HepG2 (cell line): ENCODE results near the gene RGS6. TPM values are rescaled to one million over a fixed set of nuclear protein-coding genes. Genes with fewer than 3 reads are reported as not detected.

Experiments used
- ATAC-seq: fragments of 200-7000 bp; cut with Tn5 transposase; 3 replicates; pipeline ENCODE4 v1.9.1; 2020; ENCODE audit warnings: mild to moderate bottlenecking, moderate library complexity
- BruUV-seq: library from RNA; stranded (reverse); fragments of 400-500 nt; replicated peaks from 2 replicates; lab custom pipeline; 2021; lab: Mats Ljungman, UMichigan
- CTCF ChIA-PET: fragments of 300-600 bp; formaldehyde crosslinking; extraction: SDS; loops from one replicate; lab custom pipeline; 2021; ENCODE audit warnings: low total read pairs, inconsistent platforms, low intra/inter-chr PET ratio; lab: Yijun Ruan, JAX
- POLR2A ChIA-PET: fragments of 350-600 bp; sonication (Branson Sonifier 250); formaldehyde crosslinking; loops from one replicate; lab custom pipeline; 2020; ENCODE audit warnings: antibody characterized with exemption, inconsistent platforms; lab: Yijun Ruan, JAX
- DNase-seq: peaks from one replicate; pipeline ENCODE4 v3.0.0-alpha.2; 2015; ENCODE audit warnings: low spot score
- FAIRE-seq: peaks from 3 replicates; lab custom pipeline; 2011; peaks lifted over from hg19 to GRCh38; lab: Jason Lieb, UNC
- H2AFZ ChIP-seq: one replicate; pipeline ENCODE4 v1.6.1; 2011; ENCODE audit warnings: low read length, inconsistent platforms
- H3K27ac ChIP-seq: fragments of 300-600 bp; 3 replicates; pipeline ENCODE4 v1.8.0; 2011; ENCODE audit warnings: mixed run types, mild to moderate bottlenecking, mixed read lengths, low read length, inconsistent platforms; ENCODE audit not compliant: insufficient read depth; ENCODE audit errors: extremely low read length
- H3K27me3 ChIP-seq, 2 experiments: fragments of 200-600 bp in 1 of 2; 2 replicates in 1 of 2; 3 replicates in 1 of 2; pipeline versions ENCODE4 v1.6.0 to v1.8.0; 2011; ENCODE audit warnings: low read length in 2 of 2, mild to moderate bottlenecking in 2 of 2, moderate library complexity in 2 of 2, inconsistent platforms in 1 of 2; ENCODE audit not compliant: insufficient read depth in 2 of 2, control insufficient read depth in 1 of 2
- H3K36me3 ChIP-seq, 2 experiments: fragments of 200-600 bp in 1 of 2; replicated peaks in 1 of 2; 2 replicates in 1 of 2; 3 replicates in 1 of 2; pipeline versions ENCODE4 v1.5.1 to v1.8.0; 2011; ENCODE audit warnings: low read length in 2 of 2, inconsistent platforms in 1 of 2; ENCODE audit not compliant: insufficient read depth in 2 of 2, control insufficient read depth in 1 of 2
- H3K4me1 ChIP-seq: 2 replicates; pipeline ENCODE4 v1.5.1; 2012; ENCODE audit warnings: low read length, inconsistent platforms; ENCODE audit not compliant: insufficient read depth
- H3K4me2 ChIP-seq: 2 replicates; pipeline ENCODE4 v1.6.0; 2011; ENCODE audit warnings: low read depth, low read length, inconsistent platforms
- H3K4me3 ChIP-seq, 3 experiments: fragments of 200-600 bp in 1 of 3; sonication (generic), shearing (Covaris generic) in 1 of 3; replicated peaks in 1 of 3; 2 replicates each; pipeline ENCODE4 v1.5.1; 2011 to 2016; ENCODE audit warnings: low read length in 3 of 3, inconsistent platforms in 2 of 3, low read depth in 2 of 3, mild to moderate bottlenecking in 2 of 3, control low read depth in 1 of 3, mixed read lengths in 1 of 3; ENCODE audit not compliant: insufficient read depth in 1 of 3
- H3K79me2 ChIP-seq: one replicate; pipeline ENCODE4 v1.6.1; 2011; ENCODE audit warnings: low read length, inconsistent platforms; ENCODE audit not compliant: insufficient read depth
- H3K9ac ChIP-seq: 2 replicates; pipeline ENCODE4 v1.6.0; 2011; ENCODE audit warnings: mild to moderate bottlenecking, low read depth, low read length, inconsistent platforms; ENCODE audit not compliant: insufficient read depth
- H3K9me3 ChIP-seq: 2 replicates; pipeline ENCODE4 v1.5.1; 2012; ENCODE audit warnings: mild to moderate bottlenecking, low read length
- H4K20me1 ChIP-seq: 2 replicates; pipeline ENCODE4 v1.6.0; 2011; ENCODE audit warnings: inconsistent platforms, mild to moderate bottlenecking, low read length, moderate library complexity; ENCODE audit not compliant: insufficient read depth
- MAFF ChIP-seq: IDR thresholded peaks from 2 replicates; pipeline ENCODE4 v1.6.1; 2011; ENCODE audit warnings: low read depth, low read length, improper control_type of control experiment
- RBM39 ChIP-seq: fragments of 200-400 bp; formaldehyde crosslinking; IDR thresholded peaks from one replicate; pipeline ENCODE4 v1.6.1; 2018; ENCODE audit warnings: antibody characterized with exemption, mild to moderate bottlenecking, low read depth, low read length; ENCODE audit not compliant: poor library complexity, severe bottlenecking
- YEATS2 ChIP-seq: sonication (generic); formaldehyde crosslinking; IDR thresholded peaks from 2 replicates; pipeline ENCODE4 v1.4.0; 2020; ENCODE audit warnings: missing genetic modification reagents, borderline replicate concordance
- ZNF10 ChIP-seq: sonication (generic); formaldehyde crosslinking; IDR thresholded peaks from 2 replicates; pipeline ENCODE4 v1.4.0; 2020; ENCODE audit warnings: mild to moderate bottlenecking, low read depth, missing genetic modification reagents, borderline replicate concordance
- ZNF703 ChIP-seq: sonication (generic); formaldehyde crosslinking; IDR thresholded peaks from 2 replicates; pipeline ENCODE4 v1.5.1; 2020; ENCODE audit warnings: missing genetic modification reagents, mild to moderate bottlenecking, moderate library complexity, borderline replicate concordance
- WGBS: methylation state at CpG from one replicate; pipeline ENCODE4 v1.1.6; 2017; ENCODE audit warnings: low lambda C conversion rate; 5-methylcytosine and 5-hydroxymethylcytosine counted together
- in situ Hi-C: cut with HindIII; loops from 2 replicates; pipeline ENCODE4 v1.10.0; 2017; ENCODE audit warnings: low pct_unique_long_range_greater_than_20kb; ENCODE audit not compliant: extremely low pct_ligation_motif_present
- intact Hi-C: fragments of 100-400 bp; cut with micrococcal nuclease; formaldehyde crosslinking; loops from one replicate; pipeline ENCODE4 v1.10.0; 2022; ENCODE audit not compliant: unreplicated experiment
- polyA plus RNA-seq, 8 experiments: library from polyadenylated mRNA; depleted of rRNA in 3 of 8; stranded (reverse) in 7 of 8; unstranded in 1 of 8; fragments of >200 nt; fragmentation: Illumina TruSeq in 4 of 8; extraction: Trizol in 4 of 8; gene quantifications; 2 replicates each; pipeline versions ENCODE4 v1.2.1 to v1.2.3, GENCODE V29; 2011 to 2016; ENCODE audit warnings: low read depth in 4 of 8, missing spikeins in 1 of 8, mixed read lengths in 1 of 8; ENCODE audit not compliant: insufficient read depth in 1 of 8
- total RNA-seq, 5 experiments: library from RNA; depleted of rRNA; stranded (reverse); fragments of >200 nt; fragmentation: Illumina TruSeq; extraction: Trizol; gene quantifications; 2 replicates each; pipeline ENCODE4 v1.2.3, GENCODE V29; 2016; ENCODE audit warnings: low read depth in 1 of 5
- TF ChIP-seq, protein P1 (sequence below): sonication (generic); formaldehyde crosslinking; IDR thresholded peaks from 2 replicates; pipeline ENCODE4 v1.5.0; 2020; ENCODE audit warnings: missing genetic modification reagents, mild to moderate bottlenecking, borderline replicate concordance
- TF ChIP-seq, protein P2 (sequence below): sonication (generic); formaldehyde crosslinking; IDR thresholded peaks from 2 replicates; pipeline ENCODE4 v1.5.0; 2020; ENCODE audit warnings: mild to moderate bottlenecking, missing genetic modification reagents
- TF ChIP-seq, protein P3 (sequence below): sonication (generic); IDR thresholded peaks from 2 replicates; pipeline ENCODE4 v1.6.1; 2016; ENCODE audit warnings: low read depth, borderline replicate concordance
- TF ChIP-seq, protein P4 (sequence below): sonication (generic); formaldehyde crosslinking; IDR thresholded peaks from 2 replicates; pipeline ENCODE4 v1.5.0; 2020; ENCODE audit warnings: mild to moderate bottlenecking, low read depth, missing genetic modification reagents, borderline replicate concordance

RGS6 gene
- total and polyA plus RNA-seq, 2 of the 13 experiments (the other 11 are each of a cell fraction or from before 2014, with no cell fraction given): not detected

DNA sequence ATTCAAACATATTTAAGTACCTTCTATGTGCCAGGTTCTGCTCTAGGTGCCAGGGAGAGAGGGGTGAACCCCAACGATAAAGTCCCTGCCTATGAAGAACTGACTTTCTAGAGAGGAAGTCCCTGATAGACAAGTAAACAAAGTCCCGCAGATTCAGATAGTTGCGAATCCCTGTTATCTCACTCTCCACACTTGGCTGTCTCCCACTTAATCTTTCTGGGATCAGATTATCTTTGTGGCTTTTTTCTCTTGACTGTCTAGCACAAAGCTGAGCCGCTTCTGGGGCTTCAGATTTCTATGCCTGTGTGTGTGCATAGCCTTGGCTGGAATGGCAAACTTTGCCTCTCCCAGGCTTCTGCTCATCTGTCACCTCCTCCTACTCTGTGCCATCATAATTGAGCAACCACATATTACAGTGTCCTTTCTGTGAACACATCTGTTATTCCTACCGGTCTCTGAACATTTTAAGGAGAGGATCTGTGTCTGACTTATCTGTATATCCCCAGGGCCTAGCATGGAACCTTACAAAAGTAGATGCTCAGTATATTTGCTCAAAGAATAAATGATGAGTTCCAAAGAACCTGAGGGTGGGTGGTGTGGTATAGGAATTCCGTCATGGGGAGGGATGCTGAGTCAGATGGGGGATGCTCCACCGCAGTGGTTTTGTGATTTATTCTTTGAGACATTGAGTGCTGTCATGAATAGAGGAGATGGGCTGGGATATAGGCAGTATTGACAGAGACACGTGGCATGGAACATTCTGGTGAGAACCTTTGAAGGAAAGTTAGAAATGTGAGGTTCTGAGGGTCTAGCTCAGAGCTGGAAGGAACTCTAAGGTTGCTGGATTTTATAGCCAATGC is 28.5 kb downstream of the RGS6 start:
- TF ChIP-seq, protein P1, sequence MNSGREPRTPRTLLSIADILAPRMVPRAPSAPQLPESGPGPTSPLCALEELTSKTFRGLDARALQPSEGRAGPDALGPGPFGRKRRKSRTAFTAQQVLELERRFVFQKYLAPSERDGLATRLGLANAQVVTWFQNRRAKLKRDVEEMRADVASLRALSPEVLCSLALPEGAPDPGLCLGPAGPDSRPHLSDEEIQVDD (CRISPR knock-in tag): no peak
- TF ChIP-seq, protein P2, sequence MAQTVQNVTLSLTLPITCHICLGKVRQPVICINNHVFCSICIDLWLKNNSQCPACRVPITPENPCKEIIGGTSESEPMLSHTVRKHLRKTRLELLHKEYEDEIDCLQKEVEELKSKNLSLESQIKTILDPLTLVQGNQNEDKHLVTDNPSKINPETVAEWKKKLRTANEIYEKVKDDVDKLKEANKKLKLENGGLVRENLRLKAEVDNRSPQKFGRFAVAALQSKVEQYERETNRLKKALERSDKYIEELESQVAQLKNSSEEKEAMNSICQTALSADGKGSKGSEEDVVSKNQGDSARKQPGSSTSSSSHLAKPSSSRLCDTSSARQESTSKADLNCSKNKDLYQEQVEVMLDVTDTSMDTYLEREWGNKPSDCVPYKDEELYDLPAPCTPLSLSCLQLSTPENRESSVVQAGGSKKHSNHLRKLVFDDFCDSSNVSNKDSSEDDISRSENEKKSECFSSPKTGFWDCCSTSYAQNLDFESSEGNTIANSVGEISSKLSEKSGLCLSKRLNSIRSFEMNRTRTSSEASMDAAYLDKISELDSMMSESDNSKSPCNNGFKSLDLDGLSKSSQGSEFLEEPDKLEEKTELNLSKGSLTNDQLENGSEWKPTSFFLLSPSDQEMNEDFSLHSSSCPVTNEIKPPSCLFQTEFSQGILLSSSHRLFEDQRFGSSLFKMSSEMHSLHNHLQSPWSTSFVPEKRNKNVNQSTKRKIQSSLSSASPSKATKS (CRISPR knock-in tag): no peak
- H3K4me3 ChIP-seq: no peak overlapping the region
- ATAC-seq: no peak
- no peaks in the 10 kb centered on the region for H3K79me2 ChIP-seq
- FAIRE-seq: no peak
- no peak overlapping the region for H3K27ac ChIP-seq
- no peaks in the 10 kb centered on the region; a peak in 1 of 5 replicates for H3K27me3 ChIP-seq
- POLR2A ChIA-PET: no interaction called here
- no peaks in the 10 kb centered on the region for H3K4me1 ChIP-seq
- H4K20me1 ChIP-seq: no peaks in the 10 kb centered on the region
- in situ Hi-C loops (no loop called here), intact Hi-C loops (no loop called here)
- H3K4me2 ChIP-seq: no peak overlapping the region
- CTCF ChIA-PET: no interaction called here
- no peak overlapping the region for H3K9ac ChIP-seq
- no peak for DNase-seq
- no peak overlapping the region for H2AFZ ChIP-seq
- no TSS peak for BruUV-seq
- 3% methylated on average over 8 of the region's 8 CpGs for WGBS
- no peaks in the 10 kb centered on the region for H3K36me3 ChIP-seq
- no peaks in the 10 kb centered on the region for H3K9me3 ChIP-seq

DNA sequence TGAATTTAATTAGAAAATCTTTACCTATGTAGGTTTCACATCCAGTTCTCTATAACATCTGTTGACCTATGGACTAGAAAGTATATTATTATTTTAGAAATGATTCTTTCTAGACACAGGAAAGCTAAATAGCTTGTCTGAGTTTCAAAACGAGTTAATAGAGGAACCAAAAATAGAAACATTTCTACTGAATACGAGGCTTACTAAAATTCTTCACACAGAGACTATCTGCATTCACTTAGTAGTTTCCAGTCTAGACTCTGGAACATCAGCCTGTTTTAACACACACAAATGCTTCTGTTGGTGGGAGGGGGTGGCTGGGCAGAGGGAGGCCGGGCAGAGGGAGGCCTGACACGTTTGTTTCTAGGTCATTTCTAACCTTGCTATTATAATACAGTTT is 29.7 kb downstream of the RGS6 start:
- DNase-seq (no peak), ATAC-seq (no peak), FAIRE-seq (no peak)
- in situ Hi-C loops (no loop called here), intact Hi-C loops (no loop called here)
- H3K4me2 ChIP-seq: no peak overlapping the region
- ChIA-PET POLR2A (no interaction called here), CTCF (no interaction called here)
- H3K9ac ChIP-seq: no peak overlapping the region
- 2% methylated on average over 4 of the region's 4 CpGs for WGBS
- no peak overlapping the region for H2AFZ ChIP-seq
- no peaks in the 10 kb centered on the region; a peak in 1 of 5 replicates for H3K27me3 ChIP-seq
- no TSS peak for BruUV-seq
- H3K27ac ChIP-seq: no peak overlapping the region
- no peaks in the 10 kb centered on the region for H3K79me2 ChIP-seq
- no peaks in the 10 kb centered on the region for H3K9me3 ChIP-seq
- no peak overlapping the region for H3K4me3 ChIP-seq
- H3K4me1 ChIP-seq: no peaks in the 10 kb centered on the region
- H3K36me3 ChIP-seq: no peaks in the 10 kb centered on the region
- no peaks in the 10 kb centered on the region for H4K20me1 ChIP-seq
- TF ChIP-seq MAFF: no peak
- TF ChIP-seq ZNF703 (CRISPR knock-in tag): no peak
- TF ChIP-seq RBM39: no peak
- TF ChIP-seq, protein P3, sequence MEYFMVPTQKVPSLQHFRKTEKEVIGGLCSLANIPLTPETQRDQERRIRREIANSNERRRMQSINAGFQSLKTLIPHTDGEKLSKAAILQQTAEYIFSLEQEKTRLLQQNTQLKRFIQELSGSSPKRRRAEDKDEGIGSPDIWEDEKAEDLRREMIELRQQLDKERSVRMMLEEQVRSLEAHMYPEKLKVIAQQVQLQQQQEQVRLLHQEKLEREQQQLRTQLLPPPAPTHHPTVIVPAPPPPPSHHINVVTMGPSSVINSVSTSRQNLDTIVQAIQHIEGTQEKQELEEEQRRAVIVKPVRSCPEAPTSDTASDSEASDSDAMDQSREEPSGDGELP: no peak
- no peak for TF ChIP-seq YEATS2
- TF ChIP-seq, protein P4, sequence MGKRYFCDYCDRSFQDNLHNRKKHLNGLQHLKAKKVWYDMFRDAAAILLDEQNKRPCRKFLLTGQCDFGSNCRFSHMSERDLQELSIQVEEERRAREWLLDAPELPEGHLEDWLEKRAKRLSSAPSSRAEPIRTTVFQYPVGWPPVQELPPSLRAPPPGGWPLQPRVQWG (CRISPR knock-in tag): no peak
- no peak for TF ChIP-seq ZNF10 (CRISPR knock-in tag)
